Measurements from ENCODE around the gene MSMO1.
"Not testable (repeated sequence)": the region's sequence is repeated elsewhere in the genome, so short reads cannot be mapped to it uniquely, and the experiment has no call there.

The MSMO1 gene

DNA sequence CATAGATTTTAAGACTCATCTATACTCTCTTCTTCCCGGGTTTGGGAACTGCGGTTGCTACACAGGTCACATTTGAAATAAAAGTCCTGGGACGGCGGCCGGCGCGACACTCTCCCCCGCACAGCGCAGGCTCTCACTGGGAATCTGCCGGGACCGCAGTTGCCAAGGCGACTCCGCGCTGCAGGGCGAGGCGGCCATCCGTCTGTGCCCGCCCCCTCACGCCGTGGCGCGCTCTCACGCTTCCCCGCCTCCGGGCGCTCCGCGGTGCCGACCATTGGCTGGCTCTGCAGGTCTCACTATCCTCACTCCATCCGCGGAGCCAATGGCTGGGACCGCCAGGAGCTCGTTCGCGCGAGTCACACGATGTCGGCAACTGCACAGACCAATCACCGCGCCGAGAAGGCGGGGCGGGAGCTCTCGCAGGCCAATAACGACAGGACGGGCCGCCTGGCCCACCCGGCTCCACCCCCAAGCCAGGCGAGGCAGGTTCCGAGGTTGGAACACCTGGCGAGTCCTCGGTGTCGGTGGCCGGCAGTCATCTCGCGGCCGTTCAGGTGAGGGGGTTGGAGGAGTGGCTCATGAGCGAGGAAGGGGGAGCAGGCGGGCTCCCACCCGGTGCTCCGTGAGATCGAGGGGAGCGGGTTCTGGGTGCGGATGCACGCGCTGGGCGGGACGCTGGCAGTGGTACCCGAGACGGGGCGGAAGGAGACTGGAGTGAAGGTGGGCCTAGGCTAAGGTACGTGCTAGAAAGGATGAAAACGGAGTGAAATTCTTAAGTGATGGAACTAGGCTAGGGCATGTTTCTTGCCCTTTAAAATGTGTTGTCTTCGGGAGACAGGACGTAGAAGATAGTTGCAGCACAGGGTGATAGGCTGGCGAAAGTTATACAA is at the start of gene MSMO1:
Gene MSMO1, plus strand, starts transcription at position 459 of the 890 bp plus-strand sequence. CDS start 5,702 bp downstream, outside the sequence.
- peak; percentile 98 for DNase-seq
- in situ Hi-C loops (cut with HindIII; ENCODE audit: low pct_ligation_motif_present, low pct_unique_long_range_greater_than_20kb, low sequenced_read_pairs), result no loop called here

DNA sequence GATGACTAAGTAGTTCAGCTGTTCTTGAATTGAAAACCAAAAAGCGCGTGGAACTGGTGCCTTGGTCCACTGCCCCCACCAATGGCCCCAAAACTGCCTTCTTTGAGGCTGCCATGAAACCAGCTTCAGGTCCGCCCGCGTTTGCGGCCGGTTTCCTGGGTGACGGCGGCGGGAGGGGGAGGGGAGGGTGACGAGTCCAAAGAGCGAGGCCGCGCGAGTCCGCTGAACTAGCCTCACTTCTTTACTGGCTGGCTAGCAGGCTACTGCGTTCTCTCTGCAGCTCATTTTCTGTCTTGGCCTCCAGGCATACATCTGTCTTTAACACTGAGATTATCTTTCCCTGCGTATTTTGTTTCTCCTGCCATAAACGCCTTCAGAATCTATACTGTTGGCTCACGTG is 47.9 kb upstream of the MSMO1 start:
- DNase-seq; in situ Hi-C loops (cut with HindIII; ENCODE audit: low pct_ligation_motif_present, low pct_unique_long_range_greater_than_20kb, low sequenced_read_pairs): not testable (repeated sequence)

DNA sequence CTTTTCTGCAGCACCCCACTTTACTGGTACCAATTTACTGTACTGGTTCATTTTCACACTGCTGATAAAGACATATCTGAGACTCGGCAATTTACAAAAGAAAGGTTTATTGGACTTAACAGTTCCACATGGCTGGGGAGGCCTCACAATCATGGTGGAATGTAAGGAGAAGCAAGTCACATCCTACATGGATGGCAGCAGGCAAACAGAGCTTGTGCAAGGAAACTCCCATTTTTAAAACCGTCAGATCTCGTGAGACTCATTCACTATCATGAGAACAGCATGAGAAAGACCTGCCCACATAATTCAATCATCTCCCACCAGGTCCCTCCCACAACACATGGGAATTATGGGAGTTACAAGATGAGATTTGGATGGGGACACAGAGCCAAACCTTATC is 42.8 kb upstream of the MSMO1 start:
- DNase-seq; in situ Hi-C loops (cut with HindIII; ENCODE audit: low pct_ligation_motif_present, low pct_unique_long_range_greater_than_20kb, low sequenced_read_pairs): not testable (repeated sequence)

DNA sequence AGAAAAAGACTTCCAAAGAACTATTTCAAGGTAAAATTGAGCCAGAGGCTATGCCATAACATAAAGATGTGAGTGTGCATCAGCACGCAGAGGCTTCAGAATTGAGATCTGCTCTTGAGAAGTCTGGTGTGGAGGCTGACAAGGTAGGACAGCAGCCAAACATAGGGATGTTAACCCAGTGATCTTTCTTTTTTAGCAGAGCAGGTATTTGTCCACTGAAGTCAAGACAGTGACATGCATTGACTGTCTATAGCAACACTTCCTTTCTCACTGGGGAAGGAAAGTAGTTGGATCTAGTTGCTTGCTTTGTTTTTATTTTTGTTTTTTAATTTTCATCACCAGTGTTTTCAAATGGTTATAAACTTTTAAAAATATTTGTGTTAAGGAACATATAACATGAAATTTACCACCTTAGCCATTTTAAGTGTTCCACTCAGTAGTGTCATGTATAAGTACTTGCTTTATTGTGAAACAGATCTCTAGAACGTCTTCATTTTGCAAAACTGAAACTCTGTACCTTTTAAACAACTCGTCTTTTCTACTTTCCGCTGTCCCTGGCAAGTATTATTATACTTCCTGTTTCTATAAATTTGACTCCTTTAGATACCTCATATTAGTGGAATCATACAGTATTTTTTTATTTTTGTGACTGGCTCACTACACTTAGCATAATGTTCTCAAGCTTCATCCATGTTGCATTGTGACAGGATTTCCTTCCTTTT is 40.7 kb upstream of the MSMO1 start:
- in situ Hi-C loops (cut with HindIII; ENCODE audit: low pct_ligation_motif_present, low pct_unique_long_range_greater_than_20kb, low sequenced_read_pairs); DNase-seq: not testable (repeated sequence)

DNA sequence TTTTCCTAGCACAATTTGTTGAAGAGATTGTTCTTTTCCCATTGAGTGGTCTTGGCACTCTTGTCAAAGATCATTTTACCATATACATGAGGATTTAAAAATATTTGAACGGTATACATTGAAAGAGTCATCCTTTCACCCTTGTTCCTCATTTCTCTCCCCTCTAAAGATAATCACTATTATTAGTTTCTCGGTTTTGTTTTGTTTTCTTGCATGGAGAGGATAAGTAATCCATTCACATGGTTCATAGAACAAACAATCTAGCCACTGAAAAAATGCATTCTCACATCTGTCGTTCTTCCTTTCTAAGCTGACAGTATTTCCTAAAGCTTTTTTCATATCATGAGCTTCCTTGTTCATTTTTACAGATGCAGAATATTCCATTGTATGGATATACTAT is 39.2 kb upstream of the MSMO1 start:
- in situ Hi-C loops (cut with HindIII; ENCODE audit: low pct_ligation_motif_present, low pct_unique_long_range_greater_than_20kb, low sequenced_read_pairs), result no loop called here
- no peak for DNase-seq

DNA sequence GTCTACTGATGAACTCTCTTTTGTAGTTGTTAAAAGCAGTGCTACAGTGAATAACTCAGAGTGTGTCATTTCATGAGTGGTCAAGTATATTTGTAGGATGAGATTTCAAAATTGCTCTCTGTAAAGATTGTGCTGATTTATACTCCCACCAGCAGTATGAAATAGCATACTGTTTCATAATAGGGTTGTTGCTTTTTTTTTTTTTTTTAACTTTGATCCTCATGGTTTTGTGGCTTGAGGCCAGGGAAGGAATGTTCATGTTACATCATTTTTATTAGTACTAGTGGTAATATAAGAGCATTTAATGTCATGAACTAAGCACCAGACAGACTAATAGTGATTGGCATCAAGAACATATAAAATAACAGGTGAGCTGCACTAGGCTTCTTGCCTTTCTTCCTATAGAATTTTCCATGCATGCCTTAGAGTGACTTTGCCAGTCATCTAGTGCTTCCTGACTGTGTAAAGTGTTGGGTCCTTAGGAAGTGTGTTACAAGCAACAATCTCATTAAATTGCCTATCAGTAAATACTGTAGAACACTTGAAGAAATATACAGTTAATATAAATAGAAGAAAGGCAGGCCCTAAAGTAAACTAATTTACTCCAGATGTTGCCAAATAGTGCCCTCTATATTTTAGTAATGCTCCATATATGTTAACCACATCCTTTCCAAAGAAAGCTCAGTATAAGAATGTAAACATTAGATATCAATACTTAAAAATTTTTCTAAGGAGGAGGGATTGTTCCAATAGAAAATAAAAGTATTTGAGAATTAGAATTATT is 38.6 kb upstream of the MSMO1 start:
- in situ Hi-C loops (cut with HindIII; ENCODE audit: low pct_ligation_motif_present, low pct_unique_long_range_greater_than_20kb, low sequenced_read_pairs), result no loop called here
- DNase-seq, result no peak

DNA sequence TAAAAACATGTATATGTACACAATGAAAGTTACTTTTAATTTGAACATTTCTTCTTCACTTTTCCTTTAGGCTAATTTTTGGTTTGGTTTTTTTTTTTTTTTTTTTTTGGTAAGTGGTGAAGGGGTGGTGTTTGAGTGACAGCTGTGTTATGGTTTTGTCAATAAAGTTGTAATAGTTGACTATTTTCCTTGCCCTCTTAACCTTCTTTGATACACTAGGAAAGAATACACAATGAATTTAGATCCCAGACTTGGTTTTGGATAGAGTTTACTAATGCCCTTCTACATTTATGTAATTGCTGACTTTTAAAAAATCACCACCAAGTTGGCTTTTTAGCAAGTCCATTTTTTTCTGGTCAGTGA is 38.1 kb upstream of the MSMO1 start:
- in situ Hi-C loops (cut with HindIII; ENCODE audit: low pct_ligation_motif_present, low pct_unique_long_range_greater_than_20kb, low sequenced_read_pairs), result no loop called here
- DNase-seq, result no peak

DNA sequence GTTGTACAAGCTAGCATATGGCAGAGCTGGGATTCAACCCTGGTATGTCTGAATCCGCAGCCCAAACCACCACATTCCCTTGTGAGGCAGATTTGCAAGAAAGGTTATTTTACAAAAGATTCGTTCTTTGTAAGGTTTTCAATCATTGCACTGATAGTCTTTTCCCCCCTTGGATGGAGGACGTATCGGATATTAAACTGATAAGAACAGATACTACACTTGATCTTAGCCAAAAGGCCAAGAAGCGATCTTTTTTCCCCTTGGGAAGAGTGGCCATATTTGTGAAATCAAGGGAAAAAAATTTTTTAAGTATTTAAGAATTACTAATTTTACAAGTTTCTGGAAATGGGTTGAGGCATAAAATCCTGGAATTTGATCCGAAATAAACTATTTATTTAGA is 34.4 kb upstream of the MSMO1 start:
- in situ Hi-C loops (cut with HindIII; ENCODE audit: low pct_ligation_motif_present, low pct_unique_long_range_greater_than_20kb, low sequenced_read_pairs), result no loop called here
- DNase-seq, result no peak

DNA sequence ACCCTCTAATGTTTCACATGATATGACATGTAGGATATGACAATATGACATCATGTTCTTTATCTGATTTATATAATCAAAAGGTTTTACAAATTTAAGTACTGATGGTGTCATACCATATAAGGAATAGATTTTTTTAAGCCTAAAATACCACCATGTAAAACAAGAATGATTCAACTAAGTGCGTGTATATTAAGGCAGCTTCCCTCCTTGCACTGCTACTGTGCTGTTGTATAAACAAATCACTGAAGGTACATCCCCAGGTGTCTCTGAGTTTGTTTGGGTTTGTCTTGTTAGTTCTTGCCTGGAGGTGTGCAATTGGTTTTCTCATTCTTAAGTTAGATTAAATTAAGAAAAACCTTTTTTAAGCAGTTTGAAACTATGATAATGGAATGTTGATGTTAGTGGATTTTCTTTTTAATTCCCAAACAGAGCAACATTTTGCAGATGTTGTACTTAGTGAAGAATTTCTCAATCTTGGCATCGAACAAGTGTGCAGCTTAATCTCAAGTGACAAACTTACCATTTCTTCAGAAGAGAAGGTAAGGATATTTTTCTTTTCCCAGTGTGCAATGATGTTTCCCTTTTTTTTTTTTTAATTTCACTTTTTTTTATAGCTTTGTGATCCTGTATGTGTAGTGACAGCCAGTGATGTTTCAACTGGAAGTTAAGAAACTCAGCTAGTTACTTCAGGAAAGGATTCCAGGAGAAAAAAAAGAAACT is 33.4 kb upstream of the MSMO1 start:
- in situ Hi-C loops (cut with HindIII; ENCODE audit: low pct_ligation_motif_present, low pct_unique_long_range_greater_than_20kb, low sequenced_read_pairs), result no loop called here
- DNase-seq, result no peak

DNA sequence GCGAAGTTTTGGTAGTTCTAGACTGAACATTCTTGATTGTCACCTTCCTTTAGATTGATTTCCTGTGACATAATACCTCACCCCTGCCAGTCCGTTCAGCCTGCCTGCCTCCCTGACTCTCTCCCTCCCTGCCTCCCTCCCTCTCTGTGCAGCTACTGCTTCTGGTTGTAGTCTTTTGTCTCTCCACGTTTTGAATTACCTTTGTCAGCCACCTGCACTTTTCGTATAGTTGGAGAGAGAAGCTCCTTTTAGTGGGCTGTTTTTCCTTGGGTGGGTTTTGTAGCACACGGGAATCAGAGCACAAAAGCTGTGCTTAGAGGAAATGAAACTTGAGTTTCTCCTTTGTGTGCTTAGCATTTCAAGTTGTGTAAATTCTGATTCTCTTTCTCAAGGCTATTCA is 32.6 kb upstream of the MSMO1 start:
- in situ Hi-C loops (cut with HindIII; ENCODE audit: low pct_ligation_motif_present, low pct_unique_long_range_greater_than_20kb, low sequenced_read_pairs), result no loop called here
- no peak for DNase-seq

DNA sequence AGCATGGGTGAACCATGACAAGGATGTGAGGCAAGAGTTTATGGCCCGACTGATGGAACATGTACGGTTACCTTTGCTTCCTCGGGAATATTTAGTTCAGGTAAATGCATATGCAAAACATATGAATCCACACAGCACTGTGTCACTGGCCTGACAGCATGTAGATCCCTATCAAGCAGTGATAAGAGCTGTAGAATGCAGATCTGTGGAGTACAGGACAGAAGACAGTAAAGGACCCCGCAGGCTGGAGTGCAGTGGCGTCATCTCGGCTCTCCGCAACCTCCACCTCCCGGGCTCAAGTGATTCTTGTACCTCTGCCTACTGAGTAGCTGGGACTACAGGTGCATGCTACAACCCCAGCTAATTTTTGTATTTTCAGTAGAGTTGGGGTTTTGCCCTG is 29.8 kb upstream of the MSMO1 start:
- DNase-seq, result no peak
- in situ Hi-C loops (cut with HindIII; ENCODE audit: low pct_ligation_motif_present, low pct_unique_long_range_greater_than_20kb, low sequenced_read_pairs), result no loop called here

DNA sequence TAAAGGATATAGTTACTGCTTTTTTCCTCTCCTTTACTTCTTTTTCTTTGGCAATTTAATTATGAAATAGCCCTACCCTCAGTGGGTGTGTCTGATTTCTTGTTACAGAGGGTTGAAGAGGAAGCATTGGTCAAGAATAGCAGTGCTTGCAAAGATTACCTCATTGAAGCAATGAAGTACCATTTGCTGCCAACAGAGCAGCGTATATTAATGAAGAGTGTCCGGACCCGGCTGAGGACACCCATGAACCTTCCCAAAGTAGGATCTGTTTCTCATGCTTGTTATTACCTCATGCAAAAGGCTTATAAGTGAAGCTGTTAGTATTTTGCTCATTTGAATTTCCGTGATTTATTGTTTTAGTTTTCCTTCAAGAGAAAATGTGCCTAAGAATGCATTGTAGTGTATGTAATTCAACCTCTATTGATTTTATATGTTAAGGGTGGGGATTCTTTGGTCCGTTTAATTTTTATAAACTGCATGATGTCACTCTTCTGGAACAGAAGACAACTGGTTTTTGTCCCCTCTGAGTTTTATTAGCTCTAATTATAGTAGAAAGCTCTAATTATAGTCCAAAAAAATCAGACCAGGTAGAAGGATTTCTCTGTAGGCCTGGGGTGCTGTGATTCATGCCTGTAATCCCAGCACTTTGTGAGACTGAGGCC is 27.9 kb upstream of the MSMO1 start:
- no peak for DNase-seq
- in situ Hi-C loops (cut with HindIII; ENCODE audit: low pct_ligation_motif_present, low pct_unique_long_range_greater_than_20kb, low sequenced_read_pairs), result no loop called here

DNA sequence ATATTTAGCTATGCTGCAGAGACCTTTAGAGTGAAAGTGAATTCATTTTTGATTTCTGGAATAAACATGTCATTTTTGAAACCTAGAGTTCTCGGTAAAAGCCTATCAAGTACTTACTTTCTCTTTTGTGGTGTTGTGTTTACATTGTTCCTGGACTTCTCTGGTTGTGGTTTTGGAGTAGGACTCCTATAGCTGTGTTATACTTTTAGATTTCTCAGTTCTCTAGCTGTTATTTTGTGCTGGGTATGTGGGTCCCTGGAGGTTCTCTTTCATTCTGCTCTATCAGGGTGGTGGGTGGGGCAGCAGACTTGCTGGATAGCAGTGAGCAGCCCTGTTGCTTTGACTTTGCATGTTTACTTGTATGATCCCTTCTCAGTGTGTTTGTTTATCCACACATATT is 25.6 kb upstream of the MSMO1 start:
- in situ Hi-C loops (cut with HindIII; ENCODE audit: low pct_ligation_motif_present, low pct_unique_long_range_greater_than_20kb, low sequenced_read_pairs), result no loop called here
- DNase-seq, result peak; percentile 19

DNA sequence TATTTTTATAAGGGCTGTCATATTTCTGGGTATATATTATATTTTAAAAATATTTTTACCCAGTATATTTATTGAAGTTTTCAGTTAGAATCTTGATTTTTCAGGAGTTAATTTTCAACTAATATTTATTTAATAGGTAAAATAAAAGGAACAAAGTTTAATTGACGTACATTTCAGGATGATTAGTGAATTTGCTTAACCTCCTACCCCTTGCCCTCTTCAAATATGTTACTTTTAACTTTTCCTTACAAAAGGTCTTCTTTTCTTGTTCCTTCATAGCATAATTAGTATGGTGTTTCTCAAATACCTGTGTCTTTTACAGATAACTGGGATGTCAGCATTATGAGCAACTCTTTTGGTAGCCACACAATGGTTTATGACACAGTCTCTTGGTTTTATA is 24.8 kb upstream of the MSMO1 start:
- no peak for DNase-seq
- in situ Hi-C loops (cut with HindIII; ENCODE audit: low pct_ligation_motif_present, low pct_unique_long_range_greater_than_20kb, low sequenced_read_pairs), result no loop called here

DNA sequence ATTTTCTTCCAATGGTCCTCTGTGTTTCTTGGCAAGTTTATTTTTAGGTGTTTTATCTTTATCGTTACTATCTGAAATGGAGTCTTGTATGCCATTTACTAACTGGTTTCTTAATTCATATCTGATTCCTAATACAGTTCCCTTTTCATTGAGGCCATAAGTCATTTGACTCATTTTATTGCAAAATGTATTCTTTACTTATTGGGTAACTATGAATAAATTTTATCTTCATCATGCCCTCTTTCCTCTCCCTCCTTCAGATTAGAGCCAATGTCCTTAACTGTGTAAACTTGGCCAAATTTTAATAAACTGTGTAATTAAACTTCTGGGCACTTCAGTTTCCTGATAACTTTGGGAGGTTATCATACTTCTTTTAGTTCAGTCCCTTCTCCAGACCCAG is 19.3 kb upstream of the MSMO1 start:
- DNase-seq, result no peak
- in situ Hi-C loops (cut with HindIII; ENCODE audit: low pct_ligation_motif_present, low pct_unique_long_range_greater_than_20kb, low sequenced_read_pairs), result no loop called here

DNA sequence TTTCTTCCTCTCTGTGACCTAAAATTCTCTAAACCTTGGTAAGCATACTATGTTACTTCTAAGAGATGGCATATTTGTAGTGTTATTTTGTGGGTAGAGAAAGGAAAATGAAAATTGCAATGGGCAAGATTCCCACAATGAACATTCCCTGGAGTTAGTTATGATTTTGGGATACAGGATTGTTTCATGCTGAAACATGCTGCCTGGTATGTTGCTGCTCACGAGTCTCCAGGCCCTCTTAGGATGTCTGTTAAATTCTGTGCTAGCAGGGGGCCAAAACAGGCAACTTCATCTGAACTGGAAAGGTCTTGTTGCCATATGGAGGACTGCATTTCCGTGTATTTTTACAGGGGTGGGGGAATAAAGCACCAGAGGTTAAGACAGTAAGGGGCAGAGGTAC is 18.9 kb upstream of the MSMO1 start:
- in situ Hi-C loops (cut with HindIII; ENCODE audit: low pct_ligation_motif_present, low pct_unique_long_range_greater_than_20kb, low sequenced_read_pairs), result no loop called here
- no peak for DNase-seq

DNA sequence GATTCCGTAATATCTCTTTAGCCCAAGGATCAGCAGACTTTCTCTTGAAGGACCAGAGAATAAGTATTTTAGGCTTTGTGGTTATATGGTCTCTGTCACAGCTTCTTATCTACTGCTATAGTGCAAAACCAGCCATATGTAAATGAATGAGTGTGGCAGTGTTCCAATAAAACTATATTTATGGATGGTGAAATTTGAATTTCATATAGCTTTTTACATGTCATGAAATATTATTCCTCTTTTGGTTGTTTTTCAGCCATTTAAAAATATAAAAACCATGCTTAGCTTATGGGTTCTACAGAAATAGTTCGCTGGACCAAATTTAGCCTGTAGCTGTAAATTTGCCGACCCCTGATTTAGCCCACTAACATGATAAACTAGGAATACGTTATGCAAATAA is 18.0 kb upstream of the MSMO1 start:
- no peak for DNase-seq
- in situ Hi-C loops (cut with HindIII; ENCODE audit: low pct_ligation_motif_present, low pct_unique_long_range_greater_than_20kb, low sequenced_read_pairs), result no loop called here

DNA sequence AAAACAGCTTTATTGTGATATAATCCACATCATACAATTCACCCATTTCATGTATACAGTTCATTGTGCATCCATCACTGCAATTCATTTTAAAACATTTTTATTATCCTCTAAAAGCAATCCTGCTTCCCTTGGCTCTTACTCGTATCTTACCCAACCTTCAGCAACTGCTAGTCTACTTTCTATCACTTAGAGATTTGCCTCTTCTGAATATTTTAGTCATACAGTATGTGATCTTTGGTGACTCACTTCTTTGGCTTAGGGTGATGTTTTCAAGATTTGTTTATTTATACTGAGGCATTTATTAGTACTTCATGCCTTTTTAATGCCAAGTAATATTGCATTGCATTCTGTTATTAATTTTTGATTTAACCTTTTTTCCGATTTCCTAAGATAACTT is 15.0 kb upstream of the MSMO1 start:
- in situ Hi-C loops (cut with HindIII; ENCODE audit: low pct_ligation_motif_present, low pct_unique_long_range_greater_than_20kb, low sequenced_read_pairs), result no loop called here
- no peak for DNase-seq
